GM12878 (cell line): ENCODE data around the gene STK11. TPM values are rescaled to one million over a fixed set of nuclear protein-coding genes. Genes with fewer than 3 reads are reported as not detected.

ENCODE experiments used
- ASH2L ChIP-seq: fragments of 300-600, 200-600 bp; sonication (generic); IDR thresholded peaks from 2 replicates; pipeline ENCODE4 v1.6.1; 2017; ENCODE audit warnings: low read depth, mild to moderate bottlenecking, borderline replicate concordance
- ATF7 ChIP-seq: fragments of 450-650 bp; IDR thresholded peaks from 2 replicates; pipeline ENCODE4 v1.6.1; 2016; ENCODE audit warnings: low read depth, mild to moderate bottlenecking
- CBX5 ChIP-seq: sonication (generic); IDR thresholded peaks from 2 replicates; pipeline ENCODE4 v1.6.1; 2016; ENCODE audit warnings: low read depth, moderate library complexity, mild to moderate bottlenecking, inconsistent platforms
- DPF2 ChIP-seq: fragments of 450-650 bp; IDR thresholded peaks from 2 replicates; pipeline ENCODE4 v1.6.1; 2017; ENCODE audit warnings: mild to moderate bottlenecking
- ESRRA ChIP-seq: IDR thresholded peaks from 2 replicates; pipeline ENCODE4 v1.6.1; 2012; ENCODE audit warnings: mild to moderate bottlenecking, low read length, improper control_type of control experiment
- FOS ChIP-seq: IDR thresholded peaks from 3 replicates; pipeline ENCODE4 v1.6.1; 2011; ENCODE audit warnings: borderline replicate concordance; ENCODE audit not compliant: insufficient read length; ENCODE audit errors: extremely low read depth
- HDAC2 ChIP-seq: fragments of 200-600 bp; sonication (generic); IDR thresholded peaks from 2 replicates; pipeline ENCODE4 v1.6.1; 2017
- KAT2A ChIP-seq: conservative IDR thresholded peaks from 2 replicates; pipeline ENCODE4 v1.6.1; 2011; ENCODE audit warnings: low read depth, low read length; ENCODE audit not compliant: control insufficient read depth
- LARP7 ChIP-seq: fragments of 450-650 bp; IDR thresholded peaks from 2 replicates; pipeline ENCODE4 v1.6.1; 2017; ENCODE audit warnings: mild to moderate bottlenecking
- MAX ChIP-seq: IDR thresholded peaks from 2 replicates; pipeline ENCODE4 v1.6.1; 2012; ENCODE audit warnings: low read depth, low read length, improper control_type of control experiment
- PAX8 ChIP-seq: fragments of 450-650 bp; IDR thresholded peaks from 2 replicates; pipeline ENCODE4 v1.6.1; 2017; ENCODE audit warnings: mild to moderate bottlenecking, moderate library complexity
- RFX5 ChIP-seq: IDR thresholded peaks from 2 replicates; pipeline ENCODE4 v1.6.1; 2011; ENCODE audit warnings: low read depth, low read length, improper control_type of control experiment
- SIN3A ChIP-seq: IDR thresholded peaks from 2 replicates; pipeline ENCODE4 v1.6.1; 2012; ENCODE audit warnings: low read depth, low read length, improper control_type of control experiment
- SIX5 ChIP-seq: IDR thresholded peaks from 2 replicates; pipeline ENCODE4 v1.6.1; 2011; ENCODE audit warnings: mild to moderate bottlenecking, low read depth, low read length, moderate library complexity; ENCODE audit not compliant: severe bottlenecking
- SMAD1 ChIP-seq: fragments of 450-650 bp; IDR thresholded peaks from 2 replicates; pipeline ENCODE4 v1.6.1; 2018; ENCODE audit warnings: mild to moderate bottlenecking, low read depth; ENCODE audit not compliant: partially characterized antibody
- SREBF1 ChIP-seq: IDR thresholded peaks from 2 replicates; pipeline ENCODE4 v1.6.1; 2012; ENCODE audit warnings: mild to moderate bottlenecking, low read length
- YY1 ChIP-seq: IDR thresholded peaks from 2 replicates; pipeline ENCODE4 v1.6.1; 2011; ENCODE audit warnings: low read depth, mild to moderate bottlenecking, low read length
- ZBTB4 ChIP-seq: fragments of 450-650 bp; formaldehyde crosslinking; IDR thresholded peaks from 2 replicates; pipeline ENCODE4 v1.4.0; 2022; ENCODE audit warnings: mild to moderate bottlenecking, moderate library complexity
- ZNF217 ChIP-seq: fragments of 450-650 bp; IDR thresholded peaks from 2 replicates; pipeline ENCODE4 v1.6.1; 2017; ENCODE audit warnings: antibody characterized with exemption, mild to moderate bottlenecking
- ZNF622 ChIP-seq: fragments of 450-650 bp; IDR thresholded peaks from 2 replicates; pipeline ENCODE4 v1.6.1; 2017; ENCODE audit warnings: mild to moderate bottlenecking, inconsistent platforms
- ZZZ3 ChIP-seq: IDR thresholded peaks from 2 replicates; pipeline ENCODE4 v1.6.1; 2011; ENCODE audit warnings: low read depth; ENCODE audit not compliant: control insufficient read depth, insufficient read length
- polyA plus RNA-seq, 11 experiments: library from polyadenylated mRNA; depleted of rRNA in 4 of 11; unstranded in 6 of 11; stranded (reverse) in 5 of 11; fragments of >200 nt; fragmentation: Nextera tagmentation in 4 of 11; fragmentation: Illumina TruSeq in 1 of 11; extraction: Ambion mirVana in 4 of 11; extraction: Trizol in 1 of 11; gene quantifications; 1 replicate in 1 of 11; 2 replicates in 10 of 11; pipeline versions ENCODE4 v1.2.1 to v1.2.3, GENCODE V29; 2011 to 2016; ENCODE audit warnings: inconsistent platforms in 2 of 11, missing spikeins in 2 of 11, low read depth in 1 of 11
- total RNA-seq, 4 experiments: library from RNA; depleted of rRNA in 3 of 4; stranded (reverse); fragments of >200 nt in 3 of 4; fragmentation: Illumina TruSeq in 1 of 4; extraction: Trizol in 1 of 4; gene quantifications; 2 replicates each; pipeline versions ENCODE4 v1.2.1 to v1.2.3, GENCODE V29; 2013 to 2021

STK11 gene
- total and polyA plus RNA-seq, 10 of the 15 experiments (the other 5 are each of a cell fraction or from before 2014, with no cell fraction given) = 0.33 to 71.0 (median 23.8) TPM

- TF ChIP-seq SIN3A (peak; percentile 84; the same call in 1 of the 2 replicates), RFX5 (0 out of 2 replicates have a peak, but pooled peaks have one; percentile 47), FOS (peak; percentile 21), ZNF622 (no peak), ASH2L (no peak), LARP7 (no peak), DPF2 (0 out of 2 replicates have a peak, but pooled peaks have one; percentile 29), MAX (0 out of 2 replicates have a peak, but pooled peaks have one; percentile 5), SREBF1 (no peak), YY1 (peak; percentile 62; the same call in 1 of the 2 replicates), SIX5 (no peak), ZZZ3 (no peak), CBX5 (no peak), SMAD1 (no peak), HDAC2 (no peak), ATF7 (no peak), PAX8 (no peak), KAT2A (no peak), ESRRA (no peak), ZNF217 (no peak), ZBTB4 (CRISPR knock-in tag) (no peak)
Observed at GRCh38 chr19:1249298-1249989, 43.9 kb downstream of the STK11 start (continued).
